Cerebellar cortex (tissue), 1 donor: ENCODE results near the gene TEP1.
"Not testable (repeated sequence)": the region's sequence is repeated elsewhere in the genome, so short reads cannot be mapped to it uniquely, and the experiment has no call there.

ENCODE experiments used
- DNase-seq: peaks from one replicate; pipeline ENCODE4 v3.0.0-alpha.2; 2015; ENCODE audit warnings: low spot score

TEP1 gene

GRCh38 chr14:20412876-20413743 is at the start of gene TEP1:
TSS of gene TEP1 (minus strand) at chr14:20413501. CDS start at chr14:20408439, 5,062 bp downstream.
- DNase-seq: peak; percentile 74

GRCh38 chr14:20461225-20462141 is 48.2 kb upstream of the TEP1 start, which contains the start of gene PIP4P1:
TSS of gene PIP4P1 (minus strand) at chr14:20461434. CDS start at chr14:20461325, 109 bp downstream.
- DNase-seq: peak; percentile 100

- no peak for DNase-seq
These were observed 47.3 kb upstream of the TEP1 start for GRCh38 chr14:20460458-20461224.

GRCh38 chr14:20458031-20458789 is 44.9 kb upstream of the TEP1 start:
- DNase-seq: no peak

- no peak for DNase-seq
These were observed 43.7 kb upstream of the TEP1 start for GRCh38 chr14:20456971-20457370.

- DNase-seq: no peak
These were observed 42.3 kb upstream of the TEP1 start for GRCh38 chr14:20455355-20456300.

GRCh38 chr14:20454516-20455354 is 41.4 kb upstream of the TEP1 start, which contains the start of the genes APEX1 and OSGEP:
TSS of gene APEX1 (plus strand) at chr14:20455226. CDS start at chr14:20455646, 420 bp downstream.
TSS of gene OSGEP (minus strand) at chr14:20454812. CDS start at chr14:20454683, 129 bp downstream.
- peak; percentile 99 for DNase-seq

GRCh38 chr14:20452831-20453230 is 39.5 kb upstream of the TEP1 start:
- DNase-seq: not testable (repeated sequence)

- DNase-seq: no peak
These were observed 33.6 kb upstream of the TEP1 start for GRCh38 chr14:20446889-20447288.

GRCh38 chr14:20443650-20444049 is 30.3 kb upstream of the TEP1 start:
- not testable (repeated sequence) for DNase-seq

GRCh38 chr14:20441461-20441860 is 28.2 kb upstream of the TEP1 start:
- DNase-seq: no peak

GRCh38 chr14:20440882-20441281 is 27.6 kb upstream of the TEP1 start:
- DNase-seq: no peak

- no peak for DNase-seq
These were observed 27.2 kb upstream of the TEP1 start for GRCh38 chr14:20440465-20440864.

GRCh38 chr14:20438664-20439063 is 25.4 kb upstream of the TEP1 start:
- no peak for DNase-seq

- no peak for DNase-seq
These were observed 23.1 kb upstream of the TEP1 start for GRCh38 chr14:20436363-20436755.

- no peak for DNase-seq
These were observed 22.5 kb upstream of the TEP1 start, which contains the start of gene KLHL33 for GRCh38 chr14:20435582-20436362. TSS of gene KLHL33 (minus strand) at chr14:20436166. CDS start at chr14:20435811, 355 bp downstream.

GRCh38 chr14:20434701-20435581 is 21.6 kb upstream of the TEP1 start:
- DNase-seq: peak; percentile 97
